IPS-18a (cell line): Measurements from ENCODE around the gene IQGAP2.

ENCODE experiments used
- H3K27ac ChIP-seq: one replicate; pipeline ENCODE4 v1.5.1; 2013; ENCODE audit warnings: low read length
- H3K27me3 ChIP-seq: one replicate; pipeline ENCODE4 v1.6.1; 2013; ENCODE audit warnings: mild to moderate bottlenecking, low read length; ENCODE audit not compliant: control insufficient read depth, insufficient read depth
- H3K36me3 ChIP-seq: one replicate; pipeline ENCODE4 v1.6.1; 2013; ENCODE audit warnings: low read depth, low read length; ENCODE audit not compliant: control insufficient read depth
- H3K4me1 ChIP-seq: one replicate; pipeline ENCODE4 v1.6.1; 2013; ENCODE audit warnings: low read depth, low read length; ENCODE audit not compliant: control insufficient read depth
- H3K4me3 ChIP-seq: one replicate; pipeline ENCODE4 v1.5.1; 2013; ENCODE audit warnings: low read length
- H3K9ac ChIP-seq: one replicate; pipeline ENCODE4 v1.6.1; 2013; ENCODE audit warnings: mild to moderate bottlenecking, low read length, moderate library complexity
- H3K9me3 ChIP-seq: one replicate; pipeline ENCODE4 v1.6.1; 2013; ENCODE audit warnings: low read depth, low read length; ENCODE audit not compliant: control insufficient read depth

The IQGAP2 gene

DNA sequence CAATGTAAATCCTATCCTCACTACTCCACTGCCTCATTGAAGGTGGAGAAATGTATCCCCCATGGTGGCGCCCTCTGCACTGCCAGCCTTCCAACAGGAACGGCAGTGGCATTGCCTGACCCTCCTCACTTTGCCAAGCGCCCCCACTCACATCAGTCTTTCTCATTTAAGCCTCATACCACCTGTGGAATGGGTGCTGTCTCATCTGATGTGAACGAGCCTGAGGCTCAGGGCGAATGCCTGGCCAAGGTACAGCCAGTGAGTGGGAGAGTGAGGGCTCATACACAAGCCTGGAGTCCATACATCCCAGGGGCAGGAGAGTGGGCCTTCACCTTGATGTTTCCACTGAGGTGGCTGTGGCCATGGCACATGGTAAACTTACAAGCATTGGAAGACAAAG lies 209.9 kb downstream of the IQGAP2 start:
- Histone ChIP-seq H3K9me3 (no peaks in the 10 kb centered on the region), H3K27me3 (no peaks in the 10 kb centered on the region), H3K36me3 (no peaks in the 10 kb centered on the region), H3K4me1 (peaks cover 1% of the 10 kb centered on the region), H3K9ac (no peak overlapping the region), H3K27ac (no peak overlapping the region), H3K4me3 (no peak overlapping the region)

DNA sequence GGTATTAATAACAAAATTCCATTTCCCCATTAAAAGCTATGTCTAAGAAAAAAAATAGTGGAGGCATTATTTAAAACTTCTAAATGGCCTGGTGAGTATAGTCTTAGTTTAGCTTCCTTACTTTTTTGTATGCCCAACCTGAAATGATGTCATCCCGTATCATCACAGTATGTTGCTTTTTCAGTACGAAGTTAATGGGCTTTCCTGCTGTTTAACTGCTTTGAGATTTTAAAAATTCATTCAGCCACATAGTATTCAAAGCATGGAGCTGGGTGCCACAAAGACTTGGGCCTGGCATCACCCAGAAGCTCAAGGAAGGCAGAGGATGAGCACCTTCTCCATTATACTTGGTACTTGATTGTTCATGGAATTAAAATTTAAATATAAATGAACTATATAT lies 212.7 kb downstream of the IQGAP2 start:
- Histone ChIP-seq H3K36me3 (no peaks in the 10 kb centered on the region), H3K27ac (no peak overlapping the region), H3K9ac (no peak overlapping the region), H3K9me3 (no peaks in the 10 kb centered on the region), H3K4me3 (no peak overlapping the region), H3K4me1 (no peaks in the 10 kb centered on the region), H3K27me3 (no peaks in the 10 kb centered on the region)

DNA sequence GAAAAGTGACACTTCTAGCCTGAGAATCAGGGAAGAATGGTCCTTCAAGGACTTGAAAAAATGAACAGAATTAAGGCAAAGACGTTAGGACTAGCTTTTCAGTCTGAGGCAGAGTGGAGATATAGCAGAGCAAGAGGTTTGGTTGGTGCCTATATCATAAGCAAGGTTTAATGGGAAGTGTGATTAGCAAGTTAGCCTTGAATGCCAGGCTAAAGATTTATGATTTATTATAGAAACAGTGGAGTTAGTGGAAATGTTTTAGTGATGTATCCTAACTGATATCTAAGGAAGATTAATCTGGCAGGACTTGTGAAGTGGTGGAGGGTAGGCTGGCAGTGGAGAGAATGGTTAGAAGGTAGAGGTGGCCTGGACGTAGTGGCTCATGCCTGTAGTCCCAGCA lies 213.1 kb downstream of the IQGAP2 start:
- H3K4me1 ChIP-seq = no peaks in the 10 kb centered on the region
- H3K9ac ChIP-seq = no peak overlapping the region
- H3K27ac ChIP-seq = no peak overlapping the region
- H3K4me3 ChIP-seq = no peak overlapping the region
- H3K27me3 ChIP-seq = no peaks in the 10 kb centered on the region
- H3K36me3 ChIP-seq = no peaks in the 10 kb centered on the region
- H3K9me3 ChIP-seq = no peaks in the 10 kb centered on the region

DNA sequence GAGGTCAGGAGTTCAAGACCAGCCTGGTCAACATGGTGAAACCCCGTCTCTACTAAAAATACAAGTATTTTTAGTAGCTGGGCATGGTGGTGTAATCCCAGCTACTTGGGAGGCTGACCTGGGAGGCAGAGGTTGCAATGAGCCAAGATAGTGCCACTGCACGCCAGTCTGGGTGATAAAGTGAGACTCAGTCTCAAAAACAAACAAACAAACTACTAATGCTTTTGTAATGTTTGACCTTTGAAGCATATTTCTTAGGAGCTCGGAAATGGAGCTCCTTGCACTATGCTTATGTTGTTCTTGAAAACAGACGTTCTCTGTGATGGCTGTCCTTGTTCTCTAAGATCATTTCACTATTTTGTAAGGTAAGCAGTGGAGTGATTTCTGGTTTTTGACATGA lies 214.1 kb downstream of the IQGAP2 start:
- no peaks in the 10 kb centered on the region for H3K27me3 ChIP-seq

DNA sequence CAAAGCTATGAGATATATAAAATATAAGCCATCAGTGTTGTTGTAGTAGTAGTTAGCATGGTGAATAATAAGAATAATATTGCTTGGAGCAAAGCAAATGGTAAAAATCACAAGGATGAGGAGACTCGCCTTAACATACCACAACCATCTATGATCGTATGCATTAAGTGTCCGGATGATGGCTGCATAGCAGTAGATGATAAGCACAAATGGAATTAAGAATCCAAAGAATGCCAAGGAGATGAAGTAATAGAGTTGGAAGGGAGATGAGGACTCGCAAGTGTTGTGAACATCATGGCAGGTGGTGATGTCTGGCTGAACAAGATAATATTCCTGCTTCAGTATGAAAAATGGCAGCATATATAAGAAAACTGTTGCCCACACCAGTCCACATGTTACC lies 214.6 kb downstream of the IQGAP2 start:
- Histone ChIP-seq H3K27ac (no peak overlapping the region), H3K4me3 (no peak overlapping the region), H3K9ac (no peak overlapping the region), H3K4me1 (no peaks in the 10 kb centered on the region), H3K9me3 (no peaks in the 10 kb centered on the region), H3K36me3 (no peaks in the 10 kb centered on the region), H3K27me3 (no peaks in the 10 kb centered on the region)

More for the DNA sequence above, 214.1 kb downstream of the IQGAP2 start:
- Histone ChIP-seq H3K36me3 (no peaks in the 10 kb centered on the region), H3K4me1 (no peaks in the 10 kb centered on the region), H3K4me3 (no peak overlapping the region), H3K27ac (no peak overlapping the region), H3K9ac (no peak overlapping the region), H3K9me3 (no peaks in the 10 kb centered on the region)

DNA sequence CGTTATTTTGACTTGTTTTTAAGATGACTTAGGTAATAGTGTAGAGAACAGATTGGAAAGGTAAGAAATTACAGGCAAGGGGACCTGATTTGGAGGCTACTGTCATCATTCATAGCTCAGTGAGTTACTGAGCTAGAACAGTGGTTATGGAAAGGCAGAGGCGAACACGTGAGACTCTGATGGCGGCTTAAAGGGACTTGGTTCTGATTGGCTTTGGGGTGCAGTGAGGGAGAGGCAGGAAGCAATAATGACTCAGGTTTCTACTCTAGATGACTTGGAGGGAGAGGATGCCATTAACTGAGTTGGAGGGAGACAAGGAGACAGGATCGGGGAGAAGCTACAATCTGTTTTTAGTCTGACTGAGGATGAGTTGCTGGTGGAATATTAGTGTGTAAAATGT lies 217.1 kb downstream of the IQGAP2 start:
- Histone ChIP-seq H3K4me3 (no peak overlapping the region), H3K4me1 (peaks cover 5% of the 10 kb centered on the region), H3K27me3 (no peaks in the 10 kb centered on the region), H3K27ac (no peak overlapping the region), H3K36me3 (no peaks in the 10 kb centered on the region), H3K9ac (no peak overlapping the region), H3K9me3 (no peaks in the 10 kb centered on the region)

DNA sequence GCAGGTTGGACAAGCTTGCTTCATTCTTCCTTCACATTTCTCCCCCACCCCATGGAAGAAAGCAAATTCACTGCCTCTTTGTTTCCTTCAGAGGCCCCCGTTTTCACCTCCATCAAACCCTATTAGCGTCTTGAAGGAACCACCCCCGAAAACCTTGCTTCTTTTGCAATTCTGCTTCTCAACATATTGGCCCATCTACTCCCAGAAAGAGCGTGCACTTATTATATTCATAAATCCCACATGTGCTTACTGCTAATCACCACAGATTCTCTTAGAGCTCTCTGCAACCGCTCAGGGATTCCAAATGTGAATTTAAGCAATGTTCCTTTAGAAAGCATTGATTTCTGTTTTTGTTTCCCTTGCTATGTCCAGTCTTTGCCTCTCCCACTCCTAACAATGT lies 219.0 kb downstream of the IQGAP2 start:
- Histone ChIP-seq H3K4me1 (peaks cover 5% of the 10 kb centered on the region), H3K27me3 (no peaks in the 10 kb centered on the region), H3K9ac (no peak overlapping the region), H3K27ac (no peak overlapping the region), H3K4me3 (no peak overlapping the region), H3K9me3 (no peaks in the 10 kb centered on the region), H3K36me3 (no peaks in the 10 kb centered on the region)

DNA sequence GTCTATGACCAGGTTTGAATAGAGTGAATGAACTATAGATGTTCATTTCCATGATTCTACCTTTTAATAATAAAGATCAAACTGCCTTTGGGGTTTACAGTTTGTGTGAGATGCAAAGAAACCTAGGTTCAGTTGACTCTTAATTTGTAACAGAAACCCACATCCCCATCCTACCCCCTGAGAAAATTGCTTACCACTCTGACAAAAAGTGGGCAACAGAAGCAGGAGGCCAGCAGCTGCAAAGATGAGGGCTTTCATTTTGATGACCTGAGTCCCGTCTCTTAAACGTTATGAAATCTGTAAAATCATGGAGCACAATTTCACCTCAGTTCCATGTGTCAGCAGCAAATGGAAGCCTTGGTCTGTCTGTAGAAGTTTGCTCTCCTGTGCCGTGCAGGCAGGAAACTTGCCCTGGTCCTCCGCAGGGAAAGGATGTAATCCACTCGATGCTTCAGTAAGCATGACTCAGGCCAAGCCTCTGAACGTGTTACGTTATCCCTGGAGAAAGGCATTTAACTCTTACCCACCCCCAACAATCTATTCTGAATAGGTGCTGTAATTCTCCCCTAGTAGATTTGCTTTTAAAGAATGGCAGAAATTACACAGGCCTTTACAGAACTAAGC lies 220.0 kb downstream of the IQGAP2 start, which contains the start of gene F2RL2:
Gene F2RL2, minus strand, starts transcription at position 431 of the 624 bp plus-strand sequence. Its CDS starts 173 bp downstream, at position 258.
- no peak within 1 kb of the TSS for H3K27ac ChIP-seq
- no peaks in the 10 kb centered on the region for H3K27me3 ChIP-seq
- no peaks in the 10 kb centered on the region for H3K9me3 ChIP-seq
- no peaks in the 10 kb centered on the region for H3K36me3 ChIP-seq
- H3K4me1 ChIP-seq = peaks cover 5% of the 10 kb centered on the region
- H3K4me3 ChIP-seq = no peak within 1 kb of the TSS
- H3K9ac ChIP-seq = no peak within 1 kb of the TSS

DNA sequence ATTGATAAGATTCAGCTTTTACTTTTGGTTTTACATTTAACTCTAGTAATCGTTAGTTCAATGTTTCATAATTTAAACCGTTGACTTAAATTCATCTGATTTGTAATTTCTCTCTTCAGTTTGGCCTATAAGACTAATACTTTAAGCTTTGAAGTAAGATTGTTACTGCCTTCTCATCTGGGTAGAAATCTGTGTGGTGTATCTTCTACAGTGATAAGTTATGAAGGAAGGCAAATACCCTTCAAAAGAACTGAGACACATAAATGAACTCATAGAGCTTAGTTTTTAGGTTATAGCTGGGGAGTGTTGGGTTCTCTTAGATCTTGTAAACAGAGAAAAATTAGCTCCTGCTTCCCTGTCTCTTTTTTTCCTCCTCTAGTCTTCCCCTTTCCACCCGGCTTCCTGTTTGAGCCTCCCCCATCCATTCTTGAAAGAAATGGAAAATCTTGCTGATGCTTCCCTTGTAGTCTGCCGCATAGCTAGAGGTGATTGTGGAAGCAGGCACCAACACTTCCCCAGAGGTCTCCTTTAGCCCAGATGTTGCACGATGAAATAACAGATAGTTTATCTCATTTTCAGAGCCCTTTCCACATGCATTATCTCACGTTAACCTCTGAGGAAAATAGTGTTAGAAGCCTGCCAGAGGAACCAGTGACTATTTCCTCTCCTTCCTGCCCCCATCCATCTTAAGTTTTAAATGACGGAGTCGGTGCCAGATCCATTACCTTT lies 222.2 kb downstream of the IQGAP2 start:
- no peak overlapping the region for H3K27ac ChIP-seq
- H3K4me3 ChIP-seq = no peak overlapping the region
- no peaks in the 10 kb centered on the region for H3K9me3 ChIP-seq
- H3K36me3 ChIP-seq = no peaks in the 10 kb centered on the region
- no peak overlapping the region for H3K9ac ChIP-seq
- H3K4me1 ChIP-seq = peaks cover 7% of the 10 kb centered on the region
- no peaks in the 10 kb centered on the region for H3K27me3 ChIP-seq

DNA sequence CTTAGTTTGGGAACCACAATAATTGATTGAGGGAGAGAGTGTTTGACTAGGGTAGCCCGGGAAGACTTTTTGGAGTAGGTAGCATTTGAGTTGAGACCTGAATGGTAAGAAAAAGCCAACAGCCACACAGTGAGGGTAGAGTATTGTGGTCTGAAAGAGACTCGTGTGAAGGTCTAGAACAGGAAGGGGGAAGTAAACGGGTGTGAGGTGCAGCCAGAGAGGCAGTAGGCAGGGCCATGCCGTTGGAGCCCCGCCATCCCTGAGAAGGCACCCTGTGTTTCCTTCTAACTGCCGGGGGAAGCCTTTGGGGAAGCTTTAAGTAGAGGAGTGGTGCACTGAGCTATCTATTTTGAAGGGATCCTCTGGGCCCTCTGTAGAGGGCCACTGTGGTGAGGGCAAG lies 223.7 kb downstream of the IQGAP2 start:
- H3K27me3 ChIP-seq = no peaks in the 10 kb centered on the region
- no peaks in the 10 kb centered on the region for H3K36me3 ChIP-seq
- no peak overlapping the region for H3K27ac ChIP-seq
- no peaks in the 10 kb centered on the region for H3K9me3 ChIP-seq
- H3K9ac ChIP-seq = no peak overlapping the region
- no peak overlapping the region for H3K4me3 ChIP-seq
- peaks cover 10% of the 10 kb centered on the region for H3K4me1 ChIP-seq

DNA sequence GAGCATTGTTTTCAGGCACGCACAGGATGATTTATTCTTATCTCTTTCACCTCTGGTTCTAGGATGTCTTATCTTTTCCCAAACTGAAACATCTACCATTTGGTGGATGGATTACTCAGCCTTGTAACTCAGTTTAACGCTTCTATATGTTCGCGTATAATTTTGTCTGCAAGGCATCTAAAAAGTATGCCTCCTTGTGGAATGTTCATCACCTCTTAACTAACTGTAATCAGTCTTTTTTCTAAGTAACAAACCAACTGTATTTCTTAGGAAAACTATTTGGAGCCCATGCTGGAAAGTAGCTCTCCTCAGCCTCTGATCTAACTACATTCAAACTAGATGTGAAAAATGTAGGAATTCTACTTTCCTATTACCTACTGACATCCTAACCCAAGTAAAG lies 231.6 kb downstream of the IQGAP2 start:
- Histone ChIP-seq H3K27ac (no peak overlapping the region), H3K4me3 (no peak overlapping the region), H3K9ac (no peak overlapping the region), H3K9me3 (no peaks in the 10 kb centered on the region), H3K4me1 (peaks cover 12% of the 10 kb centered on the region), H3K36me3 (no peaks in the 10 kb centered on the region), H3K27me3 (no peaks in the 10 kb centered on the region)

DNA sequence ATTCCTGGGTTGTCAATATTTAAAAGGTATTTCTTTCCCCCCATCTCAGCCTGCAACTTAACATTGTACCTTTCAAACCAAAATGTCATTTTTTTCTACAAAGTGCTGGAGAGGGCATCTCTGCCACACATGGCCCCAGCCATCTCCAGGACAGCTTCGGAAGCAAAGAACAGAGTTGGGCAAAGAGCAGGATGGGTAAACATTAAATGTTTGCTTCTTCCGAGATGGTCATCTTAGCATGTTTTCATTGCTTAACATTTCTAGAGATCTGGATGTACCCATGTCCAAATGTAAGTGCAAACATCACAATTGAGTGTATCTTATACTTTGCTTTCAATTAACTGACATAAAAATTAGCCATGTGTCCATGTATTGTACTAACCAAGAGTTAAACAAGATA lies 234.4 kb downstream of the IQGAP2 start:
- Histone ChIP-seq H3K27ac (no peak overlapping the region), H3K4me1 (peaks cover 6% of the 10 kb centered on the region), H3K9me3 (no peaks in the 10 kb centered on the region), H3K9ac (no peak overlapping the region), H3K4me3 (no peak overlapping the region), H3K36me3 (no peaks in the 10 kb centered on the region), H3K27me3 (no peaks in the 10 kb centered on the region)
